Measurements from ENCODE around the gene FIG4.
"Not testable (repeated sequence)": the region's sequence is repeated elsewhere in the genome, so short reads cannot be mapped to it uniquely, and the experiment has no call there.

Gene FIG4

DNA sequence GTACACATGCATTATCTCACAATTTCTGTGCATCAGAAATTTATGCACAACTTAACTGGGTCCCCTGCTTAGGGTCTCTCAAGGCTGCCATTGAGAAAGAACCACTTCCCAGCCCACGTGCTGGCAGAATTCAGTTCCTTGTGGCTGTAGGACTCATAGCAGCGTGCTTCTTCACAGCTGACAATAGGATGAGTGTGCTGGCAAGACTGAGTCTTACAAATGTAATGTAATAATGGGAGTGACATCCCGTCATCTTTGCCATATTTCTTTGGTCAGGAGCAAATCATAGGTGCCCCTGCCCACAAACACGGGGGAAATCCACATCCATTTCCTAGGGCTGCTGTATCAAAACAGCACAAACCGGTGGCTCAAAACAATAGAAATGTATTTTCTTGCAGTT, 77.4 kb downstream of the FIG4 start:
- TF ChIP-seq CTCF (IDR thresholded peaks at IDR 0.05; ENCODE audit: borderline replicate concordance, insufficient read depth, low read depth, low read length) = no peak
- no peak overlapping the region for H3K4me3 ChIP-seq (ENCODE audit: low read depth, low read length)

- no peak overlapping the region for H3K4me3 ChIP-seq (ENCODE audit: low read depth, low read length)
- TF ChIP-seq CTCF (IDR thresholded peaks at IDR 0.05; ENCODE audit: borderline replicate concordance, insufficient read depth, low read depth, low read length) = no peak
Measured at GRCh38 chr6:109769213-109769612, 78.1 kb downstream of the FIG4 start.

- no peak for TF ChIP-seq CTCF (IDR thresholded peaks at IDR 0.05; ENCODE audit: borderline replicate concordance, insufficient read depth, low read depth, low read length)
- no peak overlapping the region for H3K4me3 ChIP-seq (ENCODE audit: low read depth, low read length)
Measured at GRCh38 chr6:109770047-109770446, 79.0 kb downstream of the FIG4 start.

DNA sequence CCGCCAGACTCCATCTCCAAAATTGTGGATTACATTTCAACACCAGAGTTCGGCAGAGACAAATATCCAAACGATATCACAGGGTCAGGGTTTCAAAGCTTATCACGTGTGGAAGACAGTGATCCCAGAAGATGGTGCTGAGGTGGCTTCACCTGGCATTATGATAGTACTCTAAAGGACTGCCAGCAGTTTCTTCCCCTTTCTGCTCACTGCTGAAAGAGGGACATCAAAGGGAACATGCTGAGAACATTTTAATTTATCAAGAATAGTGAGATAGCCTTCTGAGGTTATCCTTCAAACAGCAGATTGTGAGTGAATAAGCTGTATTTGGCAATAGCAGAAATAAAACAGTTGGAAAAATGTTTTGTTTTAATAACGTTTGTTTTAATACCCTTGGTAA, 79.7 kb downstream of the FIG4 start:
- no peak overlapping the region for H3K4me3 ChIP-seq (ENCODE audit: low read depth, low read length)
- no peak for TF ChIP-seq CTCF (IDR thresholded peaks at IDR 0.05; ENCODE audit: borderline replicate concordance, insufficient read depth, low read depth, low read length)

DNA sequence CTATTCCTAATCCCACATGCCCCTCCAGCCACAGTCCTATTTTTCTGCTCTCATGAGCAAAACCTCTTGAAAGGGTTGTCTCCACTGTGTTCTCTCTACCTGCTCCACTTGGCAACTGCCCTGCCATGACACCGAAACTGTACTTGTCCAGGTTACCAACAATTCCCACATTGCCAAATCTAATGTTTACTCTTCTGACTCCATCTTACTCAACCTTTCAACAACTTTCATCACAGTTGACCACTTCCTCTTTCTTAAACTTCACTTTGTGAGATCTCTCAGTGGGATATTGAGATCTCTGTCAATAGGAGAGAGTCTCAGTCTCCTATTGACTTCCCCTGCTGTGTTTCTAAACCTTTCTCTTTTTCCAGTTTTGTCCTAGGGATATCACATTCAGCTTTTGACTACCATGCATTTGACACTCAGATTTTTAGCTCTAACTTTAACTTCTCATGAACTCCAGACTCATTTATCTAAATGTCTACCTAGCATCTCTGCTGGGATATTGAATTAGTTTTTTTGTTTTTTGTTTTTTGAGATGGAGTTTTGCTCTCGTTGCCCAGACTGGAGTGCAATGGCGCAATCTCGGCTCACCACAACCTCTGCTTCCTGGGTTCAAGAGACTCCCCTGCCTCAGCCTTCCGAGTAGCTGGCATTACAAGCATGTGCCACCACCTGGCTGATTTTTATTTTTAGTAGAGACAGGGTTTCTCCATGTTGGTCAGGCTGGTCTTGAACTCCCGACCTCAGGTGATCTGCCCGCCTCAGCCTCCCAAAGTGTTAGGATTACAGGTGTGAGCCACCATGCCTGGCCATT, 81.1 kb downstream of the FIG4 start:
- H3K4me3 ChIP-seq (ENCODE audit: low read depth, low read length) = not testable (repeated sequence)

GRCh38 chr6:109772883-109773431, 81.9 kb downstream of the FIG4 start:
- TF ChIP-seq CTCF (IDR thresholded peaks at IDR 0.05; ENCODE audit: borderline replicate concordance, insufficient read depth, low read depth, low read length) = no peak
- H3K4me3 ChIP-seq (ENCODE audit: low read depth, low read length) = no peak overlapping the region

DNA sequence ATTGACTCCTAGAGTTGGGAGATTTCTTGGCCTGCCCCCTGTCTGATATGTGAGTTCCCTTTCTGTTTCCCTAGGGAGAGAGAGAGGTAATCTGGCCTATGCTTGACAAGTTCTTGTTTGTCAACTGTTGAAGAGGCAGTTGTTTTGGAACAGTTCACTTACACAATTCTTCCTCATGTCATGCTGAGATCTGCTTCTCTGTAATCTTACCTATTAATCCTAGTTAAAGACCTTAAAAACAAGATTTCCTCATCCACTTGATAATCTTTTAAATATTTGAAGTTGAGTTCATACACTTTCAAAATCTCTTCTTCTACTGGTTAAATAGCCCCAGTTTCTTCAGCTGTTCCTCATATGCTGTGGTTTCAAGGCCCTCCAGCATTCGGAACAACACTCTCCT, 89.9 kb downstream of the FIG4 start:
- H3K4me3 ChIP-seq (ENCODE audit: low read depth, low read length) = no peak overlapping the region
- no peak for TF ChIP-seq CTCF (IDR thresholded peaks at IDR 0.05; ENCODE audit: borderline replicate concordance, insufficient read depth, low read depth, low read length)
